Loucy (cell line): ENCODE results near the gene BCAS3.

Experiments
- H2AFZ ChIP-seq: fragments of 200-600 bp; sonication (generic); 2 replicates; pipeline ENCODE4 v1.6.0; 2016; ENCODE audit warnings: antibody characterized with exemption, mild to moderate bottlenecking, low read length, moderate library complexity
- H3F3A ChIP-seq: fragments of 200-600 bp; 2 replicates; pipeline ENCODE4 v1.6.0; 2016; ENCODE audit warnings: antibody characterized with exemption, low read depth, mild to moderate bottlenecking
- H3K27me3 ChIP-seq: fragments of 200-600 bp; sonication (generic); 2 replicates; pipeline ENCODE4 v1.6.1; 2014; ENCODE audit warnings: low read length, mild to moderate bottlenecking; ENCODE audit not compliant: insufficient read depth, poor library complexity, severe bottlenecking
- H3K36me3 ChIP-seq: fragments of 200-600 bp; sonication (generic); 2 replicates; pipeline ENCODE4 v1.6.1; 2016; ENCODE audit warnings: low read length; ENCODE audit not compliant: insufficient read depth
- H3K4me1 ChIP-seq: fragments of 200-600 bp; sonication (generic); 2 replicates; pipeline ENCODE4 v1.5.1; 2014; ENCODE audit warnings: low read length, mild to moderate bottlenecking; ENCODE audit not compliant: insufficient read depth, poor library complexity, severe bottlenecking
- H3K4me2 ChIP-seq: fragments of 200-600 bp; sonication (generic); 2 replicates; pipeline ENCODE4 v1.6.0; 2014; ENCODE audit warnings: antibody characterized with exemption, low read length, low read depth, mild to moderate bottlenecking; ENCODE audit not compliant: poor library complexity, severe bottlenecking
- H3K4me3 ChIP-seq: fragments of 200-600 bp; sonication (generic); 2 replicates; pipeline ENCODE4 v1.5.1; 2014; ENCODE audit warnings: low read length, mild to moderate bottlenecking, mixed read lengths; ENCODE audit not compliant: poor library complexity, severe bottlenecking
- H3K79me2 ChIP-seq: fragments of 200-600 bp; sonication (generic); 2 replicates; pipeline ENCODE4 v1.6.1; 2014; ENCODE audit warnings: low read length; ENCODE audit not compliant: insufficient read depth
- H3K9ac ChIP-seq: fragments of 200-600 bp; sonication (generic); 2 replicates; pipeline ENCODE4 v1.6.0; 2014; ENCODE audit warnings: mild to moderate bottlenecking, low read depth, low read length, moderate library complexity; ENCODE audit not compliant: poor library complexity, severe bottlenecking
- H3K9me2 ChIP-seq: fragments of 200-600 bp; sonication (generic); replicated peaks from 2 replicates; pipeline ENCODE4 v1.6.1; 2016; ENCODE audit warnings: low read depth, low read length, mixed read lengths
- H3K9me3 ChIP-seq: fragments of 200-600 bp; sonication (generic); 2 replicates; pipeline ENCODE4 v1.6.1; 2014; ENCODE audit warnings: mild to moderate bottlenecking, antibody characterized with exemption, low read length, low read depth; ENCODE audit not compliant: insufficient read depth
- H4K20me1 ChIP-seq: fragments of 200-600 bp; sonication (generic); 2 replicates; pipeline ENCODE4 v1.6.0; 2014; ENCODE audit warnings: antibody characterized with exemption, low read length, mild to moderate bottlenecking; ENCODE audit not compliant: insufficient read depth, poor library complexity, severe bottlenecking
- CTCF ChIP-seq: fragments of 200-600 bp; sonication (generic); conservative IDR thresholded peaks from 2 replicates; pipeline ENCODE4 v1.5.1; 2014; ENCODE audit warnings: mild to moderate bottlenecking, antibody characterized with exemption, low read length
- EZH2phosphoT487 ChIP-seq: fragments of 200-600 bp; IDR thresholded peaks from 2 replicates; pipeline ENCODE4 v1.6.1; 2018; ENCODE audit warnings: antibody characterized with exemption, mild to moderate bottlenecking, moderate library complexity, borderline replicate concordance

Gene BCAS3

GRCh38 chr17:61402073-61402541 lies 724.5 kb downstream of the BCAS3 start:
- Histone ChIP-seq H3K36me3 (no peaks in the 10 kb centered on the region), H2AFZ (no peak overlapping the region), H3K79me2 (no peaks in the 10 kb centered on the region), H3K9ac (no peak overlapping the region), H3K4me1 (no peaks in the 10 kb centered on the region), H3K4me2 (no peak overlapping the region), H3K4me3 (no peak overlapping the region), H3K27me3 (no peaks in the 10 kb centered on the region), H3K9me3 (no peaks in the 10 kb centered on the region), H3K9me2 (no peaks in the 10 kb centered on the region), H4K20me1 (no peaks in the 10 kb centered on the region), H3F3A (no peaks in the 10 kb centered on the region)
- no peak for TF ChIP-seq CTCF
- TF ChIP-seq EZH2phosphoT487: no peak

- no peaks in the 10 kb centered on the region for H3K36me3 ChIP-seq
- no peaks in the 10 kb centered on the region for H3F3A ChIP-seq
- no peak overlapping the region for H2AFZ ChIP-seq
- no peak overlapping the region for H3K4me3 ChIP-seq
- H3K79me2 ChIP-seq: no peaks in the 10 kb centered on the region
- H3K4me1 ChIP-seq: no peaks in the 10 kb centered on the region
- H3K9me2 ChIP-seq: no peaks in the 10 kb centered on the region
- no peaks in the 10 kb centered on the region for H3K27me3 ChIP-seq
- H3K9me3 ChIP-seq: no peaks in the 10 kb centered on the region
- no peaks in the 10 kb centered on the region for H4K20me1 ChIP-seq
- no peak for TF ChIP-seq CTCF
- no peak for TF ChIP-seq EZH2phosphoT487
- no peak overlapping the region for H3K4me2 ChIP-seq
- no peak overlapping the region for H3K9ac ChIP-seq
These were observed 725.5 kb downstream of the BCAS3 start for GRCh38 chr17:61402978-61403800.

GRCh38 chr17:61403801-61404662 lies 726.4 kb downstream of the BCAS3 start:
- H3K79me2 ChIP-seq: no peaks in the 10 kb centered on the region
- no peaks in the 10 kb centered on the region for H3K27me3 ChIP-seq
- no peaks in the 10 kb centered on the region for H4K20me1 ChIP-seq
- H3K9ac ChIP-seq: no peak overlapping the region
- no peak for TF ChIP-seq CTCF
- no peak overlapping the region for H3K4me2 ChIP-seq
- no peak overlapping the region for H3K4me3 ChIP-seq
- H3K4me1 ChIP-seq: no peaks in the 10 kb centered on the region
- H3K9me2 ChIP-seq: no peaks in the 10 kb centered on the region
- no peaks in the 10 kb centered on the region for H3K9me3 ChIP-seq
- H3F3A ChIP-seq: no peaks in the 10 kb centered on the region
- no peak overlapping the region for H2AFZ ChIP-seq
- no peaks in the 10 kb centered on the region for H3K36me3 ChIP-seq
